Measurements from ENCODE around the gene RPP30.

DNA sequence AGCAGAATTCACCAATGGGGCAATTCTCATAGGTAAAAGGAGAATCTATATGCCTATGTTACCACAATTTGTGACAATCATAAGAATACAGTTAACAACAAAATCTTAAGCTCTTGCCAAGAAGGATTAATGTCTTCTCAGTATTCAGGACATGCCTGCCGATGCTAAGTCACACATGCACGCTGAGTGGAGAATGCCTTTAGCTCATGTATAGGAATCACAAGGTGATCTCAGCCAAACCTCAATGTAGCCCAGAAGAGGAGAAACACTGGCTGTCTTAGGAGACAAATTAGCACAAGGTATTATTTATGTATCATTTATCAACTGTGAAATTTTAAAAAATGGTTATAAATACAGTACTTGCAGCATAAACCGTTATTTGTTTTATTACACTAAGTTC, 16.6 kb upstream of the RPP30 start:
- TF ChIP-seq POLR2A (IDR thresholded peaks at IDR 0.05; ENCODE audit: low read length) (no peak), GATA1 (IDR thresholded peaks at IDR 0.05; ENCODE audit: low read depth, low read length) (no peak)
